Suprapubic skin (tissue), 4 donors: ENCODE measurements around the gene SNAPIN. TPM values are rescaled to one million over a fixed set of nuclear protein-coding genes. Genes with fewer than 3 reads are reported as not detected.

Source experiments
- DNase-seq, 2 donors: peaks; one replicate each; pipeline ENCODE4 v3.0.0-alpha.2; 2019; ENCODE audit warnings: low spot score in 2 of 2
- H3K27ac ChIP-seq: fragments of 200-600 bp; sonication (generic); one replicate; pipeline ENCODE4 v1.5.1; 2019
- H3K27me3 ChIP-seq: fragments of 200-600 bp; sonication (generic); one replicate; pipeline ENCODE4 v1.5.1; 2019
- H3K36me3 ChIP-seq: fragments of 200-600 bp; sonication (generic); one replicate; pipeline ENCODE4 v1.5.1; 2019
- H3K4me1 ChIP-seq: fragments of 200-600 bp; sonication (generic); one replicate; pipeline ENCODE4 v1.5.1; 2019
- H3K4me3 ChIP-seq: fragments of 200-600 bp; sonication (generic); one replicate; pipeline ENCODE4 v1.5.1; 2019; ENCODE audit warnings: mild to moderate bottlenecking
- H3K9me3 ChIP-seq: fragments of 200-600 bp; sonication (generic); one replicate; pipeline ENCODE4 v1.5.1; 2019
- CTCF ChIP-seq, 2 donors: fragments of 200-600 bp in 1 of 2; fragments of 450-650 bp in 1 of 2; sonication (generic) in 1 of 2; IDR thresholded peaks; one replicate each; pipeline ENCODE4 v1.5.1; 2016 to 2019; ENCODE audit warnings: antibody characterized with exemption in 2 of 2, mild to moderate bottlenecking in 1 of 2, moderate library complexity in 1 of 2
- EP300 ChIP-seq: sonication (generic); formaldehyde crosslinking; IDR thresholded peaks from one replicate; pipeline ENCODE4 v1.6.1; 2017; ENCODE audit warnings: antibody characterized with exemption
- POLR2A ChIP-seq, 2 donors: fragments of 450-650 bp; IDR thresholded peaks; one replicate each; pipeline ENCODE4 v1.6.1; 2017; ENCODE audit warnings: antibody characterized with exemption in 2 of 2, mild to moderate bottlenecking in 2 of 2, moderate library complexity in 2 of 2
- POLR2AphosphoS5 ChIP-seq, 3 donors: sonication (generic); formaldehyde crosslinking; IDR thresholded peaks; one replicate each; pipeline ENCODE4 v1.6.1; 2017; ENCODE audit warnings: antibody characterized with exemption in 3 of 3
- whole genome bisulfite sequencing: methylation state at CpG from one replicate; pipeline ENCODE4 v1.1.5; 2018; 5-methylcytosine and 5-hydroxymethylcytosine counted together
- total RNA-seq, 4 donors: library from RNA; depleted of rRNA; stranded (reverse); fragments of >200 nt; gene quantifications; one replicate each; pipeline ENCODE4 v1.1.0, GENCODE V29; 2016

Gene SNAPIN
- total RNA-seq, 4 donors from 2014 or later = 33.6 to 41.1 (median 35.6) TPM

- WGBS = 3% methylated on average over 35 of the region's 78 CpGs
- Histone ChIP-seq H3K27me3 (peaks cover 13% of the 10 kb centered on the region), H3K4me1 (peaks cover 22% of the 10 kb centered on the region), H3K9me3 (no peaks in the 10 kb centered on the region), H3K36me3 (peaks cover 5% of the 10 kb centered on the region), H3K4me3 (peak within 1 kb of the TSS; percentile 50), H3K27ac (peak within 1 kb of the TSS; percentile 34)
- TF ChIP-seq EP300 = no peak
- peak in 1 of 2 donors; percentile 7 for TF ChIP-seq POLR2A (IDR thresholded peaks at IDR 0.05)
- no peak for TF ChIP-seq CTCF (IDR thresholded peaks at IDR 0.05)
- no peak for TF ChIP-seq POLR2AphosphoS5 (IDR thresholded peaks at IDR 0.05)
- DNase-seq = peak; percentile 83 to 92
These were observed 20.2 kb downstream of the SNAPIN start, which contains the start of gene NPR1 for GRCh38 chr1:153678519-153679336. TSS of gene NPR1 (plus strand) at chr1:153678688. CDS start at chr1:153679109, 421 bp downstream.

DNA sequence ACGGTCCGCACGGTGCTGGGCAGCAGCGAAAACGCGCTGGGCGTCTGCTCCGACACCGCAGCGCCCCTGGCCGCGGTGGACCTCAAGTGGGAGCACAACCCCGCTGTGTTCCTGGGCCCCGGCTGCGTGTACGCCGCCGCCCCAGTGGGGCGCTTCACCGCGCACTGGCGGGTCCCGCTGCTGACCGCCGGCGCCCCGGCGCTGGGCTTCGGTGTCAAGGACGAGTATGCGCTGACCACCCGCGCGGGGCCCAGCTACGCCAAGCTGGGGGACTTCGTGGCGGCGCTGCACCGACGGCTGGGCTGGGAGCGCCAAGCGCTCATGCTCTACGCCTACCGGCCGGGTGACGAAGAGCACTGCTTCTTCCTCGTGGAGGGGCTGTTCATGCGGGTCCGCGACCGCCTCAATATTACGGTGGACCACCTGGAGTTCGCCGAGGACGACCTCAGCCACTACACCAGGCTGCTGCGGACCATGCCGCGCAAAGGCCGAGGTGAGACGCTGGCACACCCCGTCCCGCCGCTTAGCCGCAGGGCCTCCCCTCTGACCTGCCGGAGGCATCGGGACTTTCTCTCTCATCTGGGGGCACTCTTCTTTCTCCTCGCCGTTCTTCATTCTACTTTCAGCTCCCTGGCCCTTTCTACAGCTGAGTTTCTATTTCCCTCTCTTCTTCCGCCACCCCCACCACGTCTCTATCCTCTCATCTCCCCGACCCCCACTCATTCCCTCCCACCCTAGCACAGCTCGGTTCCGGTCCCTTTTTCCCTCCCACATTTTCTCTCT lies 21.0 kb downstream of the SNAPIN start:
- TF ChIP-seq POLR2A (IDR thresholded peaks at IDR 0.05) = no peak
- TF ChIP-seq CTCF (IDR thresholded peaks at IDR 0.05) = peak; percentile 7 to 9
- Histone ChIP-seq H3K4me3 (peak overlapping the region; percentile 50), H3K9me3 (no peaks in the 10 kb centered on the region), H3K36me3 (peaks cover 5% of the 10 kb centered on the region), H3K27ac (peak overlapping the region; percentile 34), H3K27me3 (peaks cover 13% of the 10 kb centered on the region), H3K4me1 (peaks cover 26% of the 10 kb centered on the region)
- WGBS = 11% methylated on average over 26 of the region's 73 CpGs
- DNase-seq = no peak

GRCh38 chr1:153680120-153680403 lies 21.6 kb downstream of the SNAPIN start:
- 30% methylated on average over 10 of the region's 10 CpGs for WGBS
- TF ChIP-seq POLR2A (IDR thresholded peaks at IDR 0.05) (no peak), CTCF (IDR thresholded peaks at IDR 0.05) (no peak), POLR2AphosphoS5 (IDR thresholded peaks at IDR 0.05) (no peak), EP300 (no peak)
- Histone ChIP-seq H3K27ac (no peak overlapping the region), H3K4me3 (peak overlapping the region; percentile 50), H3K4me1 (peaks cover 26% of the 10 kb centered on the region), H3K27me3 (peaks cover 13% of the 10 kb centered on the region), H3K9me3 (no peaks in the 10 kb centered on the region), H3K36me3 (peaks cover 5% of the 10 kb centered on the region)
- no peak for DNase-seq

DNA sequence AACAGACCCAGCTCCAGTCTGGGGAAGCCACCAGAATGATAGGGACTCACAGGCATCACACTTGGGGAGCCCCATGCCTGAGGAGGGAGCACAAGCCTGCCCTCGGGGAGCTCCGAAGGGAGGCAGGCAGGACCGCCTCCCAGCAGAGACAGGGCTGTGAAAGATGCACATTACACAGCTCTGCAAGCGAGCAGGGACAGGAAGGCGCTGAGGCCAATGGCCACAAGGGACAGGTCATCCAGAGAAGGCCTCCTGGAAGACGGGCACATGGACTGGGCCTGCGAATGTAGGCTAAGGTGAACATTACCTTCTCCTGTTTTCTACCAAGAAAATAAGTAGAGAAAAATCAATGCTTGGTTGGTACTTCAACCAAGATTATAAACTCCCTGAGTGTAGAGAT lies 24.2 kb downstream of the SNAPIN start:
- Histone ChIP-seq H3K9me3 (no peaks in the 10 kb centered on the region), H3K4me3 (no peak overlapping the region), H3K27ac (no peak overlapping the region), H3K36me3 (peaks cover 20% of the 10 kb centered on the region), H3K4me1 (peaks cover 24% of the 10 kb centered on the region), H3K27me3 (peaks cover 13% of the 10 kb centered on the region)
- no peak for DNase-seq
- WGBS = 89% methylated on average over 7 of the region's 7 CpGs
- TF ChIP-seq POLR2A (IDR thresholded peaks at IDR 0.05) = no peak
- no peak for TF ChIP-seq CTCF (IDR thresholded peaks at IDR 0.05)
- TF ChIP-seq EP300 = no peak
- no peak for TF ChIP-seq POLR2AphosphoS5 (IDR thresholded peaks at IDR 0.05)

GRCh38 chr1:153683854-153684253 lies 25.4 kb downstream of the SNAPIN start:
- Histone ChIP-seq H3K9me3 (no peaks in the 10 kb centered on the region), H3K36me3 (peaks cover 25% of the 10 kb centered on the region), H3K4me3 (no peak overlapping the region), H3K27me3 (peaks cover 7% of the 10 kb centered on the region), H3K27ac (no peak overlapping the region), H3K4me1 (peaks cover 13% of the 10 kb centered on the region)
- no peak for DNase-seq
- no peak for TF ChIP-seq CTCF (IDR thresholded peaks at IDR 0.05)
- no peak for TF ChIP-seq POLR2AphosphoS5 (IDR thresholded peaks at IDR 0.05)
- TF ChIP-seq EP300 = no peak
- TF ChIP-seq POLR2A (IDR thresholded peaks at IDR 0.05) = no peak
- 54% methylated on average over 5 of the region's 5 CpGs for WGBS
